ENCODE measurements around the gene FBRSL1.

The FBRSL1 gene

GRCh38 chr12:132490422-132491137 lies 629 bp downstream of the FBRSL1 start:
- H3K4me3 ChIP-seq (ENCODE audit: low read depth, low read length), result peak overlapping the region; percentile 74
- no peak for TF ChIP-seq CTCF (IDR thresholded peaks at IDR 0.05; ENCODE audit: borderline replicate concordance, insufficient read depth, low read depth, low read length)

GRCh38 chr12:132491138-132491663 lies 1.2 kb downstream of the FBRSL1 start:
- peak overlapping the region; percentile 74 for H3K4me3 ChIP-seq (ENCODE audit: low read depth, low read length)
- TF ChIP-seq CTCF (IDR thresholded peaks at IDR 0.05; ENCODE audit: borderline replicate concordance, insufficient read depth, low read depth, low read length), result no peak

- peak overlapping the region; percentile 74 for H3K4me3 ChIP-seq (ENCODE audit: low read depth, low read length)
Observed at GRCh38 chr12:132491761-132492378, 1.9 kb downstream of the FBRSL1 start.

GRCh38 chr12:132492522-132492921 lies 2.6 kb downstream of the FBRSL1 start:
- peak overlapping the region; percentile 74 for H3K4me3 ChIP-seq (ENCODE audit: low read depth, low read length)

More at GRCh38 chr12:132491761-132492378, 1.9 kb downstream of the FBRSL1 start:
- no peak for TF ChIP-seq CTCF (IDR thresholded peaks at IDR 0.05; ENCODE audit: borderline replicate concordance, insufficient read depth, low read depth, low read length)

GRCh38 chr12:132492951-132493350 lies 3.0 kb downstream of the FBRSL1 start:
- TF ChIP-seq CTCF (IDR thresholded peaks at IDR 0.05; ENCODE audit: borderline replicate concordance, insufficient read depth, low read depth, low read length), result no peak
- H3K4me3 ChIP-seq (ENCODE audit: low read depth, low read length), result no peak overlapping the region

More at GRCh38 chr12:132492522-132492921, 2.6 kb downstream of the FBRSL1 start:
- no peak for TF ChIP-seq CTCF (IDR thresholded peaks at IDR 0.05; ENCODE audit: borderline replicate concordance, insufficient read depth, low read depth, low read length)

- no peak for TF ChIP-seq CTCF (IDR thresholded peaks at IDR 0.05; ENCODE audit: borderline replicate concordance, insufficient read depth, low read depth, low read length)
- H3K4me3 ChIP-seq (ENCODE audit: low read depth, low read length), result no peak overlapping the region
Observed at GRCh38 chr12:132493482-132494178, 3.7 kb downstream of the FBRSL1 start.

Measured in GM12875 (cell line).